K562 (cell line): ENCODE results near the gene ZDHHC6. TPM values are rescaled to one million over a fixed set of nuclear protein-coding genes. Genes with fewer than 3 reads are reported as not detected.

Experiments
- ATAC-seq: fragments of 200-7000 bp; cut with Tn5 transposase; 3 replicates; pipeline ENCODE4 v1.9.1; 2020; ENCODE audit warnings: moderate library complexity
- BruUV-seq: library from RNA; stranded (reverse); fragments of 400-500 nt; replicated peaks from 2 replicates; lab custom pipeline; 2021; lab: Mats Ljungman, UMichigan
- CTCF ChIA-PET: fragments of 300-600 bp; formaldehyde crosslinking; extraction: SDS; loops from one replicate; lab custom pipeline; 2021; ENCODE audit warnings: low intra/inter-chr PET ratio; lab: Yijun Ruan, JAX
- POLR2A ChIA-PET: fragments of 300-600, 350-650 bp; sonication (Branson Sonifier 250); formaldehyde crosslinking; extraction: SDS; loops from one replicate; lab custom pipeline; 2021; ENCODE audit warnings: antibody characterized with exemption, inconsistent platforms; lab: Yijun Ruan, JAX
- DNase-seq, 4 experiments: peaks; one replicate each; pipeline versions ENCODE4 v3.0.0 to v3.0.0-alpha.2; 2011 to 2018; ENCODE audit warnings: low spot score in 3 of 4, mixed read lengths in 3 of 4; ENCODE audit errors: extremely low read depth in 1 of 4
- FAIRE-seq: peaks from 2 replicates; lab custom pipeline; 2011; peaks lifted over from hg19 to GRCh38; lab: Jason Lieb, UNC
- H2AFZ ChIP-seq: 2 replicates; pipeline ENCODE4 v1.6.0; 2011; ENCODE audit warnings: low read depth, low read length, control low read depth, inconsistent platforms
- H3K27ac ChIP-seq: fragments of 200-600 bp; 3 replicates; pipeline ENCODE4 v1.8.0; 2011; ENCODE audit warnings: low read depth, mild to moderate bottlenecking, control low read depth, inconsistent platforms, low read length, moderate library complexity, mixed read lengths; ENCODE audit errors: extremely low read depth
- H3K27me3 ChIP-seq, 2 experiments: fragments of 300-600 bp in 1 of 2; 2 replicates in 1 of 2; 3 replicates in 1 of 2; pipeline versions ENCODE4 v1.6.0 to v1.8.0; 2011; ENCODE audit warnings: inconsistent platforms in 2 of 2, low read length in 2 of 2, mild to moderate bottlenecking in 1 of 2, mixed read lengths in 1 of 2, moderate library complexity in 1 of 2; ENCODE audit not compliant: control insufficient read depth in 2 of 2, insufficient read depth in 2 of 2
- H3K36me3 ChIP-seq: fragments of 300-600 bp; 3 replicates; pipeline ENCODE4 v1.8.0; 2011; ENCODE audit warnings: mild to moderate bottlenecking, low read length, inconsistent platforms; ENCODE audit not compliant: control insufficient read depth, insufficient read depth
- H3K4me1 ChIP-seq, 2 experiments: fragments of 200-600 bp in 1 of 2; replicated peaks in 1 of 2; 2 replicates in 1 of 2; 3 replicates in 1 of 2; pipeline versions ENCODE4 v1.5.1 to v1.8.0; 2011; ENCODE audit warnings: inconsistent platforms in 2 of 2, low read length in 2 of 2, mild to moderate bottlenecking in 1 of 2, mixed read lengths in 1 of 2, moderate library complexity in 1 of 2; ENCODE audit not compliant: control insufficient read depth in 2 of 2, insufficient read depth in 2 of 2
- H3K4me2 ChIP-seq: 2 replicates; pipeline ENCODE4 v1.6.1; 2011; ENCODE audit warnings: low read length, control low read depth, inconsistent platforms, mixed read lengths; ENCODE audit not compliant: insufficient read depth
- H3K4me3 ChIP-seq: fragments of 200-600 bp; sonication (generic), shearing (Covaris generic); 2 replicates; pipeline ENCODE4 v1.5.1; 2016; ENCODE audit warnings: control low read depth, inconsistent platforms
- H3K79me2 ChIP-seq: fragments of 200-600 bp; 3 replicates; pipeline ENCODE4 v1.8.0; 2011; ENCODE audit warnings: low read length, inconsistent platforms; ENCODE audit not compliant: control insufficient read depth, insufficient read depth
- H3K9ac ChIP-seq, 2 experiments: 2 replicates each; pipeline versions ENCODE4 v1.6.0 to v1.6.1; 2011; ENCODE audit warnings: low read depth in 2 of 2, low read length in 2 of 2, control low read depth in 1 of 2, inconsistent platforms in 1 of 2, mild to moderate bottlenecking in 1 of 2, mixed read lengths in 1 of 2; ENCODE audit not compliant: insufficient read depth in 1 of 2
- H3K9me1 ChIP-seq: one replicate; pipeline ENCODE4 v1.6.0; 2011; ENCODE audit warnings: inconsistent platforms, mild to moderate bottlenecking, low read length, moderate library complexity; ENCODE audit not compliant: control insufficient read depth, insufficient read depth
- H3K9me3 ChIP-seq: replicated peaks from 2 replicates; pipeline ENCODE4 v1.5.1; 2011; ENCODE audit warnings: low read depth, low read length, inconsistent platforms; ENCODE audit not compliant: control insufficient read depth, insufficient read depth
- H4K20me1 ChIP-seq: replicated peaks from 2 replicates; pipeline ENCODE4 v1.6.1; 2011; ENCODE audit warnings: low read length, inconsistent platforms, mixed read lengths; ENCODE audit not compliant: control insufficient read depth, insufficient read depth
- DDX20 ChIP-seq: fragments of 450-650 bp; IDR thresholded peaks from 2 replicates; pipeline ENCODE4 v1.6.1; 2016; ENCODE audit warnings: missing genetic modification characterization, low read depth, mild to moderate bottlenecking, missing compliant biosample characterization, moderate library complexity
- DIDO1 ChIP-seq: fragments of 450-650 bp; IDR thresholded peaks from 2 replicates; pipeline ENCODE4 v1.6.1; 2016; ENCODE audit warnings: low read depth, missing biosample characterization, missing genetic modification characterization
- FOS ChIP-seq: IDR thresholded peaks from 3 replicates; pipeline ENCODE4 v1.6.1; 2011; ENCODE audit not compliant: insufficient read length; ENCODE audit errors: extremely low read depth
- FOXM1 ChIP-seq, 2 experiments: fragments of 450-650 bp in 1 of 2; sonication (generic) in 1 of 2; formaldehyde crosslinking in 1 of 2; IDR thresholded peaks; 2 replicates each; pipeline versions ENCODE4 v1.6.1 to v1.9.0; 2017 to 2022; ENCODE audit warnings: low read depth in 2 of 2, mild to moderate bottlenecking in 2 of 2, missing genetic modification reagents in 1 of 2, moderate library complexity in 1 of 2
- JUNB ChIP-seq: fragments of 450-650 bp; formaldehyde crosslinking; conservative IDR thresholded peaks from 2 replicates; pipeline ENCODE4 v1.4.0; 2020; ENCODE audit warnings: mild to moderate bottlenecking
- MEF2A ChIP-seq: IDR thresholded peaks from 2 replicates; pipeline ENCODE4 v1.6.1; 2011; ENCODE audit warnings: low read depth, mild to moderate bottlenecking, low read length, moderate library complexity; ENCODE audit not compliant: control insufficient read depth
- MYC ChIP-seq, 2 experiments: fragments of 250-450 bp in 1 of 2; sonication (Bioruptor Pico) in 1 of 2; IDR thresholded peaks; 2 replicates each; pipeline versions ENCODE4 v1.5.1 to v1.6.1; 2012 to 2021; ENCODE audit warnings: low read depth in 2 of 2, borderline replicate concordance in 1 of 2, improper control_type of control experiment in 1 of 2, low read length in 1 of 2, mild to moderate bottlenecking in 1 of 2, moderate library complexity in 1 of 2
- NR2C1 ChIP-seq, 2 experiments: fragments of 450-650 bp; IDR thresholded peaks; 2 replicates each; pipeline ENCODE4 v1.6.1; 2017; ENCODE audit warnings: mild to moderate bottlenecking in 2 of 2, antibody characterized with exemption in 1 of 2, inconsistent platforms in 1 of 2, missing compliant biosample characterization in 1 of 2, missing genetic modification characterization in 1 of 2
- RAD21 ChIP-seq, 2 experiments: fragments of 250-450 bp in 1 of 2; fragments of 450-650 bp in 1 of 2; sonication (Bioruptor Pico) in 1 of 2; formaldehyde crosslinking in 1 of 2; IDR thresholded peaks in 1 of 2; conservative IDR thresholded peaks in 1 of 2; 2 replicates each; pipeline versions ENCODE4 v1.4.0 to v1.8.0; 2020 to 2022; ENCODE audit warnings: mild to moderate bottlenecking in 2 of 2, moderate library complexity in 1 of 2
- SAFB2 ChIP-seq: fragments of 200-400 bp; formaldehyde crosslinking; IDR thresholded peaks from 2 replicates; pipeline ENCODE4 v1.6.1; 2018; ENCODE audit warnings: borderline replicate concordance, low read length, low read depth, moderate library complexity; ENCODE audit not compliant: severe bottlenecking
- SMAD1 ChIP-seq: fragments of 150-350 bp; IDR thresholded peaks from 2 replicates; pipeline ENCODE4 v1.6.1; 2014; ENCODE audit warnings: low read length, low read depth; ENCODE audit not compliant: partially characterized antibody
- SNRNP70 ChIP-seq: fragments of 200-400 bp; formaldehyde crosslinking; optimal IDR thresholded peaks from 2 replicates; pipeline ENCODE3; 2017; ENCODE audit warnings: low read depth, low read length
- SOX6 ChIP-seq: fragments of 450-650 bp; IDR thresholded peaks from 2 replicates; pipeline ENCODE4 v1.6.1; 2014; ENCODE audit warnings: mild to moderate bottlenecking
- SREBF2 ChIP-seq: sonication (generic); formaldehyde crosslinking; IDR thresholded peaks from 2 replicates; pipeline ENCODE4 v1.4.0; 2020; ENCODE audit warnings: mild to moderate bottlenecking, missing genetic modification reagents
- WGBS: fragments of 100-300 bp; shearing (Covaris generic); methylation state at CpG from one replicate; pipeline ENCODE4 v1.1.6; 2016; ENCODE audit warnings: low coverage, mixed read lengths; ENCODE audit not compliant: insufficient coverage; ENCODE audit errors: missing lambda C conversion rate; 5-methylcytosine and 5-hydroxymethylcytosine counted together
- in situ Hi-C: fragments of 300-500 bp; cut with MboI; formaldehyde crosslinking; loops from 4 replicates; pipeline ENCODE4 v1.15.0; 2018; ENCODE audit warnings: inconsistent platforms, mixed read lengths
- intact Hi-C: fragments of 100-400 bp; cut with micrococcal nuclease; formaldehyde crosslinking; loops from 2 replicates; pipeline ENCODE4 v1.14.2; 2022
- polyA plus RNA-seq, 8 experiments: library from polyadenylated mRNA; depleted of rRNA in 4 of 8; stranded (reverse) in 5 of 8; unstranded in 3 of 8; fragments of >200 nt; fragmentation: Nextera tagmentation in 2 of 8; fragmentation: Illumina TruSeq in 1 of 8; extraction: Ambion mirVana in 2 of 8; extraction: Trizol in 1 of 8; gene quantifications; 2 replicates each; pipeline versions ENCODE4 v1.2.1 to v1.2.3, GENCODE V29; 2011 to 2014; ENCODE audit warnings: inconsistent platforms in 1 of 8, missing spikeins in 1 of 8
- total RNA-seq, 7 experiments: library from RNA; depleted of rRNA in 6 of 7; stranded (reverse); fragments of >200 nt in 6 of 7; fragmentation: Illumina TruSeq in 2 of 7; extraction: Trizol in 2 of 7; gene quantifications; 2 replicates each; pipeline versions ENCODE4 v1.2.1 to v1.2.3, GENCODE V29; 2011 to 2021; ENCODE audit warnings: low replicate concordance in 1 of 7
- TF ChIP-seq, protein P1 (sequence below): fragments of 250-450 bp; sonication (Bioruptor Pico); IDR thresholded peaks from 2 replicates; pipeline ENCODE4 v1.6.1; 2021; ENCODE audit warnings: mild to moderate bottlenecking
- TF ChIP-seq, protein P2 (sequence below): fragments of 250-450 bp; sonication (Bioruptor Pico); IDR thresholded peaks from 2 replicates; pipeline ENCODE4 v1.4.0; 2020; ENCODE audit warnings: mild to moderate bottlenecking
- TF ChIP-seq, protein P3 (sequence below): fragments of 250-450 bp; sonication (Bioruptor Pico); IDR thresholded peaks from 2 replicates; pipeline ENCODE4 v1.8.0; 2022; ENCODE audit warnings: moderate library complexity, mild to moderate bottlenecking, inconsistent platforms

Gene ZDHHC6
- total and polyA plus RNA-seq, 9 of the 15 experiments (the other 6 are each of a cell fraction or from before 2014, with no cell fraction given): 13.6 to 30.5 (median 21.5) TPM

DNA sequence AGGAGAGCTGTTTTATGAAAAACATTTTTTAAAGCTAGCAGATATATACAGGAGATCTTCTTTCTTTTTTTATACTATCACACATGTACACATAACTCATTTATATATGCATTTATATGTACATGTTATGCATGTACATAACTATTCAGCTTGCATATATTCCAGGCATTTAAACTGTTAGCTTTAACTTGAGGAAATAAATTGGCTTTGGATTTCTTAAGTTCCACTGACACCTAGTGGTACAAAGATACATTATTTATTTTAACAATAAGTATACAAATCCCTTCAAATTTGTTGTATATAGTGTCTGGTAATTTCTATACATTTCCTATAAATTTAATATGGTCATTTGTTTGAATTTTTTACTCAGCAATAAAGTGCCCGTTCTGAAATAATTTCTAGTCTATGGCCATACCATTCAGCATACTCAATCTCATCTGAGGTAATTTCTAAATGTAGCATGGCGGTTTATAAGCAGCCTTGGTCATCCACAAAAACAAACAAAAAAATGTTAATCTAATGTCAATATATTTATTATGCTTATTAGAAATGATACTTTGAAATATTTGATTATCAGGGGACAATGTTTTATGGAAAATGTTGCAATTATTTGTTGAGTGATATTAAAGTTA, 11.6 kb downstream of the ZDHHC6 start:
- Histone ChIP-seq H3K36me3 (peaks cover 66% of the 10 kb centered on the region; the same call in 2 of the 3 replicates), H3K27ac (no peak overlapping the region), H3K27me3 (no peaks in the 10 kb centered on the region), H3K9me1 (no peaks in the 10 kb centered on the region), H3K79me2 (no peaks in the 10 kb centered on the region), H3K4me2 (no peak overlapping the region), H3K9ac (no peak overlapping the region), H2AFZ (no peak overlapping the region), H3K9me3 (no peaks in the 10 kb centered on the region), H4K20me1 (no peaks in the 10 kb centered on the region), H3K4me3 (no peak overlapping the region), H3K4me1 (no peaks in the 10 kb centered on the region)
- ATAC-seq: no peak
- in situ Hi-C loops: no loop called here
- no TSS peak for BruUV-seq
- DNase-seq: peak in 1 of 4 experiments; percentile 24
- POLR2A ChIA-PET: interaction anchor here (0.5 to 1.1 kb wide), 4 partner anchors 10 to 1042 kb away, joined by 3 read pairs; no protein-coding TSS in a partner anchor
- CTCF ChIA-PET: interaction anchor here (1.7 to 2.6 kb wide), 2 partner anchors 114 to 295 kb away, joined by 11 read pairs; no protein-coding TSS in a partner anchor
- intact Hi-C loops: loop anchor here (1.0 to 2.0 kb wide), 2 partner anchors 38 to 114 kb away; no protein-coding TSS in a partner anchor
- FAIRE-seq: peak; percentile 56
- WGBS: 67% methylated on average over 2 of the region's 2 CpGs
- TF ChIP-seq SMAD1 (no peak), SOX6 (no peak), FOXM1 (IDR thresholded peaks at IDR 0.05; ENCODE audit: low read depth) (no peak), FOXM1 (CRISPR knock-in tag; IDR thresholded peaks at IDR 0.05; ENCODE audit: low read depth) (no peak), DIDO1 (tag) (no peak), JUNB (CRISPR knock-in tag) (no peak), SAFB2 (no peak), FOS (no peak), MYC (IDR thresholded peaks at IDR 0.05; ENCODE audit: low read depth, low read length) (no peak), MYC (CRISPR knock-in tag; IDR thresholded peaks at IDR 0.05; ENCODE audit: borderline replicate concordance, low read depth) (no peak), NR2C1 (IDR thresholded peaks at IDR 0.05) (no peak), NR2C1 (tag; IDR thresholded peaks at IDR 0.05) (no peak), MEF2A (no peak), SNRNP70 (no peak), DDX20 (tag) (no peak), SREBF2 (no peak), RAD21 (CRISPR knock-in tag; conservative IDR thresholded peaks at IDR 0.05 in 1 of 2, IDR thresholded peaks at IDR 0.05 in 1 of 2) (peak; percentile 68 to 69)
- TF ChIP-seq, protein P1, sequence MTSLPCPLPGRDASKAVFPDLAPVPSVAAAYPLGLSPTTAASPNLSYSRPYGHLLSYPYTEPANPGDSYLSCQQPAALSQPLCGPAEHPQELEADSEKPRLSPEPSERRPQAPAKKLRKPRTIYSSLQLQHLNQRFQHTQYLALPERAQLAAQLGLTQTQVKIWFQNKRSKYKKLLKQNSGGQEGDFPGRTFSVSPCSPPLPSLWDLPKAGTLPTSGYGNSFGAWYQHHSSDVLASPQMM: no peak
- TF ChIP-seq, protein P2, sequence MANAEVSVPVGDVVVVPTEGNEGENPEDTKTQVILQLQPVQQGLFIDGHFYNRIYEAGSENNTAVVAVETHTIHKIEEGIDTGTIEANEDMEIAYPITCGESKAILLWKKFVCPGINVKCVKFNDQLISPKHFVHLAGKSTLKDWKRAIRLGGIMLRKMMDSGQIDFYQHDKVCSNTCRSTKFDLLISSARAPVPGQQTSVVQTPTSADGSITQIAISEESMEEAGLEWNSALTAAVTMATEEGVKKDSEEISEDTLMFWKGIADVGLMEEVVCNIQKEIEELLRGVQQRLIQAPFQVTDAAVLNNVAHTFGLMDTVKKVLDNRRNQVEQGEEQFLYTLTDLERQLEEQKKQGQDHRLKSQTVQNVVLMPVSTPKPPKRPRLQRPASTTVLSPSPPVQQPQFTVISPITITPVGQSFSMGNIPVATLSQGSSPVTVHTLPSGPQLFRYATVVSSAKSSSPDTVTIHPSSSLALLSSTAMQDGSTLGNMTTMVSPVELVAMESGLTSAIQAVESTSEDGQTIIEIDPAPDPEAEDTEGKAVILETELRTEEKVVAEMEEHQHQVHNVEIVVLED (CRISPR knock-in tag): no peak
- TF ChIP-seq, protein P3, sequence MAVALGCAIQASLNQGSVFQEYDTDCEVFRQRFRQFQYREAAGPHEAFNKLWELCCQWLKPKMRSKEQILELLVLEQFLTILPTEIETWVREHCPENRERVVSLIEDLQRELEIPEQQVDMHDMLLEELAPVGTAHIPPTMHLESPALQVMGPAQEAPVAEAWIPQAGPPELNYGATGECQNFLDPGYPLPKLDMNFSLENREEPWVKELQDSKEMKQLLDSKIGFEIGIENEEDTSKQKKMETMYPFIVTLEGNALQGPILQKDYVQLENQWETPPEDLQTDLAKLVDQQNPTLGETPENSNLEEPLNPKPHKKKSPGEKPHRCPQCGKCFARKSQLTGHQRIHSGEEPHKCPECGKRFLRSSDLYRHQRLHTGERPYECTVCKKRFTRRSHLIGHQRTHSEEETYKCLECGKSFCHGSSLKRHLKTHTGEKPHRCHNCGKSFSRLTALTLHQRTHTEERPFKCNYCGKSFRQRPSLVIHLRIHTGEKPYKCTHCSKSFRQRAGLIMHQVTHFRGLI (CRISPR knock-in tag): no peak
